GM12878 (cell line): ENCODE measurements around the gene ARL4C.

Experiments
- POLR2A ChIP-seq: IDR thresholded peaks from 2 replicates; pipeline ENCODE4 v1.6.1; 2011; ENCODE audit warnings: low read depth, mild to moderate bottlenecking, low read length
- RAD51 ChIP-seq: fragments of 450-650 bp; IDR thresholded peaks from 2 replicates; pipeline ENCODE4 v1.6.1; 2016; ENCODE audit warnings: moderate library complexity, mild to moderate bottlenecking, inconsistent platforms

DNA sequence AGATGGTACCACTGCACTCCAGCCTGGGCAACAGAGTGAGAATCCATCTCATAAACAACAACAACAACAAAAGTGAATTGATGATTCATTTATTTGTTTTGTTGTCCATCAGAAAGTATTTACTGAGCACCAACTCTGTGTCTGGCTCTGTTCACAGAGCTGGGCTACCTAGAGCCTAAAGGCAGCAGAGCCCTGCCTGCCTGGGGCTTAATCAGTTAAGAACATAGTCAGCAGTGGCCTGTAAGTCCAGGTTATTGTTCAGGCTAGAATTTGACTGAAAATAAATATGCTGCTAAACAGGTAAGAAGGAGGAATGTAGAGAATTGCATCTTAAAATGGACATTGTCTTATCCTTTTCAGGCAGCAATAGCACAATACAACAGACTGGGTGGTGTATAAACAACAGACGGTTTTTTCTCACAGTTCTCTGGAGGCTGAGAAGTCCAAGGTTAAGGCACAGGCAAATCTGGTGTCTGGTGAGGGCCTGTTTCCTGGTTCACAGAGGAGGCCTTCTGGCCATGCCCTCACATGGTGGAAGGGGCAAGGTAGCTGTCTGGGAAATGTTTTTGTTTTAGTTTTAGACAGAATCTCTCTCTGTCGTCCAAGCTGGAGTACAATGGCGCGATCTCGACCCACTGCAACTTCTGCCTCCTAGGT is 22.2 kb upstream of the ARL4C start:
- no peak for TF ChIP-seq RAD51
- no peak for TF ChIP-seq POLR2A
